Cerebellar nuclear complex (tissue), 1 donor: ENCODE data around the gene LNPK.
"Not testable (repeated sequence)": the region's sequence is repeated elsewhere in the genome, so short reads cannot be mapped to it uniquely, and the experiment has no call there.

Experiments
- DNase-seq, 2 experiments: peaks; one replicate each; lab custom pipeline; 2025; lab: John Stamatoyannopoulos, UW

Gene LNPK

DNA sequence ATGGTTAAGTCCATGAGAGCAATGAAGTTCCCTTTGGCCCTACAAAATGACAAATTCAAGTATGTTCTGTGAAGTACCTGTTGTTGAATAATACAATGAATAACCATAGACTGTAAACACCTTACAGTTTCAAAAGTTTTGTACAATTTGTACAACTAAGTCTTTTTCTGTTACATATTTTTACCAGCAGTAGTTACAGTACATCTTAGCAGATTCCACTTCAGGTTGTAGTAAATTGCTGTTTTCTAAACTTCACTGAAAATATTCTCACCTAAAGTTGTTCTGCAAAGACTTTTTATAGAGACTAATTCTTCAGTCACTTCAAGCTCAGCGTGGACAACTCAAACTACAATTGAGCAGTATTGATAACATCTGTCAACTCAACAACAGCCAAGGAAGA is 28.7 kb downstream of the LNPK start:
- DNase-seq, result no peak

DNA sequence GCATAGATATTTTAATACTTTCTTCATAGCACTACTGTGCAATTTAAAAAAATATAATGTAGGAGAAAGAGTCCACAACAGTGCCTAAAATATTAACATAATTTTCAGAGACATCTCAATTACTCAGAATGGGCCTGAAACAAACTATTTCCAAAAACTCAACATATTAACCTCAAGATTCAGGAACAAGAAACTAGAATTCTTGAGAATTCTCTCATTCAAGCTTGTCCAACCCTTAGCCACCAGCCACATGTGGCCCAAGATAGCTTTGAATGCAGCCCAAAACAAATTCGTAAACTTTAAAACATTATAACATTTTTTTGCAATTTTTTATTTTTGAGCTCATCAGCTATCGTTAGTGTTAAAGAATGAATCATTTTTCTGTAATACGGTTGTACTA is 35.2 kb downstream of the LNPK start:
- no peak for DNase-seq

- DNase-seq, result no peak
Measured at GRCh38 chr2:175965773-175966172, 36.3 kb downstream of the LNPK start.

DNA sequence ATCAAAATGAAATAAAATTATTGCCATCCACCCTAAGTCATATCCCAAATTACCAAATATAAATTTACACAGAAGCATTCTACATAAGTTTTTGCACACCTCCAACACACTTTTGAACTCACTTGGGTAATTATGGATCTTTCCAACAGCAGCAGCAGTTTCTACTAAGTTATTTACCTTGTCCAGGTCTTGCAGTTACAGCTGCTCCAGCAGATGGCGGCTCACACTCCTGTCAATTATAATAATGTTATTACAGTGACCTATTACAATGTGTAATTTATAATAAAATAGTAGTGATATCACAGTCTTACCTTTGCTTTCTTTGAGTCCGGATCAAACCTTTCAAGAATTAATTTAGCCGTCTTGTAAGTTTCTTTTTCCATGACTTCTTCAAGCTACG is 37.9 kb downstream of the LNPK start:
- DNase-seq, result no peak

GRCh38 chr2:175963171-175963570 is 38.9 kb downstream of the LNPK start:
- DNase-seq, result not testable (repeated sequence)

DNA sequence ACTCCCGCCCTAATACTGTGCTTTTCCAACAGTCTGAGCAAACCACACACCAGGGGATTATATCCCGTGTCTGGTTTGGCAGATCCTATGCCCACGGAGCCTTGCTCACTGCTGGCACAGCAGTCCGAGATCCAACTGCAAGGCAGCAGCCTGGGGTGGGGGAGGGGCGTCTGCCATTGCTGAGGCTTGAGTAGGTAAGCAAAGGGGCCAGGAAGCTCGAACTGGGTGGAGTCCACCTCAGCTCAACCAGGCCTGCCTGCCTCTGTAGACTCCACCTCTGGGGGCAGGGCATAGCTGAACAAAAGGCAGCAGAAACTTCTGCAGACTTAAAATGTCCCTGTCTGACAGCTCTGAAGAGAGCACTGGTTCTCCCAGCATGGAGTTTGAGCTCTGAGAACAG is 44.2 kb downstream of the LNPK start:
- no peak for DNase-seq

DNA sequence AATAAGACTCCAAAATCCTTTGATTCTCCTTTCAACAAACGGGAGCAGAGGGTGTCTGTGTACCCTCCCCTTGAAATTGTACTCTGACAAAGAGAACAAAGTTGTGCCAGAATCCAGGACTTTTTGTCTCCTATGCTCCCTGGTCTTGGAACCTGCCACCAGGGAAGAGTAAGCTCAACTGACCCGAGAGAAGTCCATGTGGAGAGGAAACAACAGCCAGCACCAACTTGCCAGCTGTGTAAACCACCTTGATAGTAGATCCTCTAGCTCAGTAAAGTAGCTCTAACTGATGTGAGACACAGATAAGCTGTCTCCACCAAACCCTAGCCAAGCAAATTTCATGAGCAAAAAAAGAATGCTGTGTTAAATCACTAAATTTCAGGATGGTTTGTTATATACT is 46.9 kb downstream of the LNPK start:
- no peak for DNase-seq

- DNase-seq, result no peak
Measured at GRCh38 chr2:175950512-175950911, 51.6 kb downstream of the LNPK start.

- DNase-seq, result no peak
Measured at GRCh38 chr2:175948191-175948590, 53.9 kb downstream of the LNPK start.

- DNase-seq, result no peak
Measured at GRCh38 chr2:175947073-175947472, 55.0 kb downstream of the LNPK start.

DNA sequence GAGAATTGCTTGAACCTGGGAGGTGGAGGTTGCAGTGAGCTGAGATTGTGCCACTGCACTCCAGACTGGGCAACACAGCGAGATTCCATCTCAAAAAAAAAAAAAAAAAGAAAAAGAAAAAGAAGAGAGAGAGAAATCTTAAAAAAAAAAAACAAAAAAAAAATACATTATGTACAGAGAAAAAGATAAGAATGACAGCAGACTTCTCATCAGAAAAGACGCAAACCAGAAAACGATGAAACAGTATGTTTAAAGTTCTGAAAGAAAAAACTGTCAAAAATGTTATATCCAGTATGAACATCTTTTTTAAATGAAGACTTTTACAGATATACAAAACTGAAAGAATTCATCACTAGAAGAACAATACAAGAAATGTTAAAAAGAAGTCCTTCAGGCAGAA is 60.4 kb downstream of the LNPK start:
- no peak for DNase-seq

- DNase-seq, result no peak
Measured at GRCh38 chr2:175937216-175937615, 64.9 kb downstream of the LNPK start.

DNA sequence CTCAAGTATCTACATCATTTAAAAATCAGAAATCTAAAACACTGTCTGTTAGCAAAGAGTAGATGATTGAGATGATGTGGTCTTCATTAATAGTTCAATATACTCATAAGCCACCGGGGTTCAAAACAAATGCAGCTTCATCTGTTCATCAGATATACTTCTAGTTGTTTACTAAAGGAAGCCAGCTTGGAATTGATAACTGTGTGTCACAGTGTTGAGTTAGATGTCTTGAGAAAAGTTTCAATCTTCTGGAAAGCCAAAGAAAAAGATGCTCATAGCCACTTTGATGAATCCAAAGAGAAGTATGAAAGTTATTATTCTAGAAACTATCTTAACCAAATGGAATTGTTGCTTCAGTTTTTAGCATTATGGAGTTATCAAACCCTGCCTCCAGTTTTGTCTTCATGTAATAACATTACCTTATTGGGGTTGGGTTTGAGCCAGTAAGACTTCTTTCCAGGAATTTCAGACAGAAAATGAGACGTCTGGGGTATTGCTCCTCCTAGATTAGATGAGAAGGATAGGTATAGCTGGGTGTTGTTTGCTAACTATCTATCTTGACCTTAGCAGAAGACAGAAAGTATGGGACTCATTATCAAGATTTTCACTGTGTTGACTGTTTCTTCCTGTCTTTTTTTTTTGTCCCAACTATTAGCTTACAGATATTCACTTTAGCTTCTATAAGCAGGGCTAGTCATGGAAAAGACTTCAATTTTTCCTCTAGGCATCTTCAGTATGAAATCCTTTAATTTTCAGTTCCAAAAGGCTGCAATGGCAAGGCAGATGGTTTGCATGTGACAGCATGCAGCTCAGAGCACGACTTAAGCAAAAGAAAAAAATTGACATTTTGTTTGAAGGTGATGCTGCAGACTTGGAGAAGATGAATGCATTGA is 66.5 kb downstream of the LNPK start:
- DNase-seq, result no peak

DNA sequence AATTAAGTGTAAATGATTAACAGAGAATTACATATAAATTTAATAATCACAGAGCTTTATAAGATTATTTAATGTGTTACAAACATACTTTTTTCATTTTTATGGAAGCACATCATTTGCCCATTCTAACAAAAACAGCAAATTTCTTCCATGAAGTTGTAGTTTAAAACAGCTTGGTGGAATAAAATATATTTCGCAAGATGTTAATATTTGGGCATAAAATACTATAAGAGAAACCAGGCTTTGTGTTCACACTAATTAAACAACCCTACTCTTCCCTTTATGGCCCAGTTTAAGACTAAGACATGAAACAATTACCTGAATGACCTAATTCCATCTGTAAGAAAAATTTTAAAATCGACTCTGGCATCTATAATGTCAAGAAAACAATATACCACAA is 69.4 kb downstream of the LNPK start:
- DNase-seq, result no peak

- DNase-seq, result no peak
Measured at GRCh38 chr2:175931805-175932204, 70.3 kb downstream of the LNPK start.

GRCh38 chr2:175930504-175930903 is 71.6 kb downstream of the LNPK start:
- no peak for DNase-seq

GRCh38 chr2:175929850-175930249 is 72.2 kb downstream of the LNPK start:
- DNase-seq, result no peak

GRCh38 chr2:175926272-175926671 is 75.8 kb downstream of the LNPK start:
- DNase-seq, result no peak

DNA sequence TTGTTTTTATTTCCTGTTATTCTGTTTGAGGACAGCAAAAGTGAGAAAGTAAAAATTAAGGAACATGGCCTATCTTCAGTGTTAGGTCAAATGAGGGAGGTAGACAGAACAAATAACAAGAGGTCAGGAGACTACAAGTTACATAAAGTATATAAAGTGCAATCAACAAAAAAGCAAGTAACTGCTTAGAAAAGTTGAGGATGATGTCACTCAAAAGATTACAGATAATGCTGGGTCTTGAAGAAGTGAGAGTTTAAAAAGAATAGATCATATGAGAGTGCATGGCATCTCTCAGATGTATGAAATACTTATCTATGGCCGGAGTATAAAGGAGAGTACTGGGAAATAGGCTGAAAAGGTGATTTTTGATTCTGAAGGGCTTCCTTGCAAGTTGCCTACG is 79.9 kb downstream of the LNPK start:
- no peak for DNase-seq

GRCh38 chr2:175918935-175919334 is 83.1 kb downstream of the LNPK start:
- no peak for DNase-seq

DNA sequence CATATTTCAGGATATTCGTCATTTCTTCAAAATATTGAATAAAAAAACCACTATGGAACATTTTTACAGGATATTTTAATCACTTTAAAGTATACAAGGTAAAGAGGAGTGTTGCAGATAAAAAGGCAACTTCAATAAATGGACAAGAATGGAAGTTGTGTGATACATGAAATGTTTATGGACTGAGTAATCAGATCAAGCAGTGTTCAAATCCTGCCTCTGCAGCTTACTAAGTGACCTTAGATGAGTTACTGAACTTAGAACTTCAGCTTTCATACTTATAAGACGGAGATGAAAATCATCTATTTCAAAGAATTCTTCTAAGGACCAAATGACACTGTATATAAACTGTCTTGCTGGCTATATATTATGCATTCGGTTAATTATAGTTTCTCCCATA is 87.2 kb downstream of the LNPK start:
- DNase-seq, result no peak

- not testable (repeated sequence) for DNase-seq
Measured at GRCh38 chr2:175913849-175914743, 88.0 kb downstream of the LNPK start.

DNA sequence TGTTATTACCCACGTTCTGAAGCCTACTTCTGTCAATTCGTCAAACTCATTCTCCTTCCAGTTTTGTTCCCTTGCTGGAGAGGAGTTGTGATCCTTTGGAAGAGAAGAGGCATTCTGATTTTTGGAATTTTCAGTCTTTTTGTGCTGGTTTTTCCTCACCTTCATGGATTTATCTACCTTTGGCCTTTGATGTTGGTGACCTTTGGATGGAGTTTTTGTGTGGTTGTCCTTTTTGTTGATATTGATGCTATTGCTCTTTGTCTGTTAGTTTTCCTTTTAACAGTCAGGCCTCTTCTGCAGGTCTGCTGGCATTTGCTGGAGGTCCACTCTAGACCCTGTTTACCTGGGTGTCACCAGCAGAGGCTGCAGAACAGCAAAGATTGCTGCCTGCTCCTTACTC is 88.8 kb downstream of the LNPK start:
- not testable (repeated sequence) for DNase-seq
